Stimulated activated naive CD4-positive, alpha-beta T cell treated with Interleukin-2 at 50 U/mL for 16 hours (primary cell): ENCODE results near the gene SLC47A1.

Experiments used
- DNase-seq: peaks from one replicate; lab custom pipeline; 2025; lab: John Stamatoyannopoulos, UW

Gene SLC47A1

GRCh38 chr17:19613979-19614378 is 80.3 kb downstream of the SLC47A1 start:
- no peak for DNase-seq

GRCh38 chr17:19614900-19615299 is 81.2 kb downstream of the SLC47A1 start:
- DNase-seq, result no peak

GRCh38 chr17:19618015-19618414 is 84.4 kb downstream of the SLC47A1 start:
- no peak for DNase-seq

- DNase-seq, result no peak
These were observed 86.2 kb downstream of the SLC47A1 start for GRCh38 chr17:19619705-19620325.

- DNase-seq, result no peak
These were observed 88.0 kb downstream of the SLC47A1 start for GRCh38 chr17:19621697-19622096.

- DNase-seq, result no peak
These were observed 92.4 kb downstream of the SLC47A1 start for GRCh38 chr17:19626079-19626478.
